GM18499 (cell line): Measurements from ENCODE around the gene MICAL1.
"Not testable (repeated sequence)": the region's sequence is repeated elsewhere in the genome, so short reads cannot be mapped to it uniquely, and the experiment has no call there.

Experiments used
- ATAC-seq: cut with Tn5 transposase; IDR thresholded peaks from one replicate; pipeline ENCODE4 v1.9.1; 2021; ENCODE audit warnings: moderate number of reproducible peaks; ENCODE audit not compliant: insufficient read depth, unreplicated experiment

MICAL1 gene

DNA sequence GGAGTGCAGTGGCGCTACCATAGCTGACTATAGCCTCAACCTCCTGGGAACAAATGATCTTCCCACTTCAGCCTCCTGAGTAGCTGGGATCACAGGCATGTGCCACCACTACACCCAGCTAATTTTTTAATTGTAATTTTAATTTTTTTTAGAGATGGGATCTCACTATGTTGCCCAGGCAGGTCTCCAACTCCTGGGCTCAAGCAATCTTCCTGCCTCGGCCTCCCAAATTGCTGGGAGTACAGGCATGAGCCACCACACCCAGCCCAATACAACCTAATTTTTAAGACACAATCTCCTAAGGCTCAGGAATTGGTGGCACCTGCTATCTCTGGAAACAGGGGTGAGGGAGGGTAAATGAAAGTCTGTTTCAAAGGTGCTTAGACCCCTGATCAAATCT is 21.6 kb upstream of the MICAL1 start:
- no peak for ATAC-seq

DNA sequence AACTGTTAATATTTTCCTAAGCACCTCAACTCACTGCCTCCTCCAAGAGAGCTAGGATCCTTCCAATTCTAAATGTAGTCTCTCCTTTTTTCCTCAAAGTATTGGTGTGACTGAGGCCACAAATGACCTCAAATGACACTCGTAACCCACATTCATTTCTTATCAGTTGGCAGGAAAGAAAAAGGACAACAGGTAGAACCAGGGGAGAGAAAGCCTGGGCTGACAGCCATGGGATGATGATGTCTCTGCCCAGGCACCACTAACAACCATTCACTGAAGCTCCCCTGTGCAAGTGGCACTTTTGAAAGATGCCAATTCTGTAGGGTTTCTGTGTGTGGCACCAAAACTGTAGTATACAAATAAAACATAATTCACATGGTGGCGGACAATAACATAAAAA is 20.1 kb upstream of the MICAL1 start:
- ATAC-seq: no peak

DNA sequence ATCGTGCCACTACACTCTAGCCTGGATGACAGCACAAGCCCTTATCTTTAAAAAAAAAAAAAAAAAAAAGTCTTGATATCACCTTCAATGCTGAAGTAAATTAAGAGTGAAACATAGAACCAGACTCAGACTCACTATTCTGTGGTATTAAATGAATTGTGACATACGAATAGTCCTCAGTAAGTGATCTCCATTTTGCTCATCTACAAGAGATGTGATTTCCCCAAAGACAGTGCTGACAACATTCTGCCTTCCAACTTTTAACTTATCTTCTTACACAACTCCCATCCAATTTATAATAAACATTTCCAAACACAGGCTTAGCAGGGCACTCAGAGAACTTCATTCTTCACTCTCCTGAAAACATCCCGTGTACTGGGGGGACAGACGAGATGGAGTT is 19.4 kb upstream of the MICAL1 start:
- ATAC-seq: no peak

DNA sequence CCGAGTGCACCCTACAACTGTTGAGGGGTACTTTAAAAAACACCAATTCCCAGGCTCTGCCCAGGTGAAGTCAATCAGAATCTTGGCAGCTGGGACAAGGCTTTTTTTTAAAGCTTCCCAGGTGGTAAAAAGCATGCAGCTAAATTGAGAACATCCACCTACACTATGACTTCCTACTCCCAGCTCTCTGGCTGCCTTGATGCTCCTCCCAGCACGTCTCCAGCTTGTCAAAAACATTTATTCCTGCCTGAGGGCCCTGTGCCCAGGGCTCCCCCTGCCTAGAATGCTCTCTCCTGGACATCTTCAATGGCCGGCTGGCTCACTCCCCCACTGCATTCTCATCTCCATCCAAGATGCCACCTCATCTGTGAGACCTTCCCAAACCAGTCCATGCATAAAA is 17.5 kb upstream of the MICAL1 start:
- no peak for ATAC-seq

DNA sequence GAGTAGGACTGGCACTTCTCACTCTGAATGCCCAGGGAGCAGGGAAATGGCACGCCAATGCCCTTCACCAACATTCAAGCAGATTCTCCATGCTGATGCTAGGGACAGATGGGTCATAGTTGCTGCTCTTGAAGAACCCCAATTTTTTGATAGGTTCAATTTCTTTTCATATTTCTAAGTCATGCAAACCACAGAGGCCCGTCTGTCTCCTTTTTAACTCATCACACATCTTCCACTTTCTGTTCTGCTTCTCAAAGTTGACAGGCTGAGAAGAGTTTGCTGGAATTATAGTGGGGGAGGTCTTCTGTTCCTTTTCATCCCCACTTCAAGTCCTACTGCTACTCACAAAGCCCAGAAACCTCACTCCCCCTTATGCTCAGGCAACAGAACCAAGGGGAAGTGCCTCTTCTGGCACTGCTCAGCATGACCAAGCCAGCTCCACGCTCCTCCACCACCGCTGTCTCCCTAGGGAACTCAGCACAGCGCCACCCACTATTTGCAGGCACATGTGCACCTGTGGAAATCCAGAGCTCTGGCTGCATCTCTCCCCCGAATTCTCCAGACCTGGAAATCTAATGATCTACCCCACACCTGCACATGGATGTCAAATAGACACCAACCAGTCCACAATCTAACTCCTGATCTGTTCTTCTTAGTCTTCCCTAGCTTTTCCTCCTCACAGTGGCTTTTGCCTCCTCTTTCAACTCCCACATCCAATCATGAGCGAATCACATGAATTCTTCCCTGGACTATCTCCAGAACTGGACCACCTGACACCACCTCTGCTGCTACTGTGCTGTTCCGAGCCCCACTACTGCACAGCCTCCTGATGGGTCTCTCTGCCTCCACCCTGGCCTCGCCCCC is 16.8 kb upstream of the MICAL1 start:
- ATAC-seq: no peak

DNA sequence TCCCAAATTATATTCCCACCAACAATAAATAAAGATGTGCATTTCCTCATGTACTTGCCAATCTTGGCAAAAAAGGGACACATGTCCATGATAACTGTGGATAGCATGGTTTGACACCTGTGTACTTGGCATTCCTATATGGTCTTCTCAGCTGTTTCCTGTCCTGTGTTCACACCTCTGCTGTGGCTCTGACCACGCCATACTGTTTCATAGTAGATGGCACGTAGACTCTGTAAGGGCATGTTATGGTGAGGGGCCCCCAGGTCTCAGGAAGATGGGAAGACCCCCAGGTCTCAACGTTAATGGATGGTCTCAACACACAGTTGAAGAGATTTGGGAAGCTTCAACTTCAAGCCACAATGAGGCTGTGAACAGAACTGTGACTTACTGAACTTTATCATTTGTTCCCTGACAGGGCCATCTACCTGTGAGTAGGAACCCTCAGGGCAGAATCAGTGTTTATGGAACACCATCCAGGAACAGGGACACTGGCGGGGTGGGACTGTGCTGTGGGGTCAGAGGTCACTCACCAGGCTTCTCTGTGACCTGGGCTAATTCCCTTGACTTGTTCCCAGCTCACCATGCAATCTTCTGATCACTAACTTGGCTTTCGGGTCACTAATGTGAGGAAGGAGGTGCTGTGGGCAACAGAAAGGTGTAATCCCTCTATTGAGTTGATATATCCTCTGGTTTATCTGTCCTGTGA is 15.7 kb upstream of the MICAL1 start:
- no peak for ATAC-seq

DNA sequence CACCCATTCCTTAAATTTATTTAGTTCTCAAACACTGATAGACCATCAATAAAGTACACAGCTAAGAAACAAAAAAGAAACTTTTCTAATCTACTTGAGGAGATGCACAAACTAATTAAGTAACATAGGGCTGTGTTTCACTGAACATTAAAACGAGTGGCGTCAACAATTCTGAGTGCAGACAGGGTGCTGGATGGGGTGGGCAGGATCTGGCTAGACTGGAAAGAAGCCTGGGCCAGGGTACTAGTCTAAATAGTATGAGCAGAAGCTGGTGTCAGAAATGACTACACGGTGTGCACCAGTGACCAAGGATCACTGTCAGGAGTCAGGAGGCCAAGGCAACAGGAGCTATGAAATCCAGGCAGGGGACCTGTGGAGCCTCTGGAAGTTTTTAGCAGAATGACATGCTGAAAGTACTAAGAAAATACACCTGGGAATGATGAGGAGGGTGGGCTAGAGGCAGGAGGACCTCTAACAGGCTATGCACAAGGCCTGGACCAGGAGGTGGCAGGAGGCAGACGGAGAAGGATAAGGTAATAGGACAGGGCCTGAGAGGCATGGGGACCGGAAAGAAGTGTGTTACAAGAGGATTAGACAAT is 14.1 kb upstream of the MICAL1 start:
- no peak for ATAC-seq

DNA sequence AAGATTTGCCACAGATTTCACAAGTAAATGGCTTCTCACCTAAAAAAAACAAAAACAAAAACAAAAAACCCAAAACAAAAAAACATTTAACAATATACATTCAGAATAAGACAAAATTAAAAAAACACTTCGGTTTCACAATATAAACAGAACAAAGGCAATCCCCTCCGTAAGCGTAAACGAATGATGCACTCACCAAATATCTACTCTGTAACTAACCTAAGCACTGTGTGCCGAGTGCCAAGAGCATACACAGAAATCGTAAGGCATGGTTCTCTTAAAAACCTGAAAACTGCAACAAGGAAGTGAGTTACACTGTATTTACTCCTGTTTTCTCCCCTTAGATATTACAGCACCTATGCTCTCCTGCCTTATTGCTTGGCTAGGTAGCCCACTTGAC is 12.1 kb upstream of the MICAL1 start:
- no peak for ATAC-seq

DNA sequence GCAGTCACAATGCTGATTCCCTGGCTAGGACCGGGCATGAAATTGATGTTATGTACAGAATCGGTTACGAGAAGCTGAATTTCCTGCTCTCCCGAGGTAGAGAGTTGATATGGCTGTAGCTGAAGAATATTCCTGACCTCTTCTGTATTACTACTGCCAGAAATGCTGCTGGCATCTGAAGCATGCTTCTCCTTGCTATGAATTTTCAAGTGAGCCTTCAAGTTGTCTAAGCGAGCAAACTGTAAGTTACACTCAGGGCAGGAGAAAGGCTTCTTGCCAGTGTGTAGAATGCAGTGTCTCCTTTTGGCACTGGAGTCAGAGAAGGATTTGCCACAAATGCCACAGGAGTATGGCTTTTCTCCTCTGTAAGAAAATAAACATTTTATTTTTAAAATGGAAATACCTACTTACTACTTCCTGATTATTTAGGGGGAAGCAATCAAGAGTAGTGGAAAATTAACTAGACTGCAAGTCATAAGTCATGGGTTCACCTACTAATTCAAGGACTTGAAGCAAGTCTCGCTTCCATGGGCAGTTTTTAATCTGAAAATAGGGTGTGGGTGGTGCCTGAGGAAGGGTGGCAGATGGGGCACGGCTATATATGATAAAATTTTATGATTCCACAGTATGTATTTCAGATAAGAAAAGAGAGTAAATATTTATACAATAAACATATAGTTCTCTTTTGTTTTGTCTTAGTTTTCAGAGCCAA is 10.8 kb upstream of the MICAL1 start:
- ATAC-seq: no peak

DNA sequence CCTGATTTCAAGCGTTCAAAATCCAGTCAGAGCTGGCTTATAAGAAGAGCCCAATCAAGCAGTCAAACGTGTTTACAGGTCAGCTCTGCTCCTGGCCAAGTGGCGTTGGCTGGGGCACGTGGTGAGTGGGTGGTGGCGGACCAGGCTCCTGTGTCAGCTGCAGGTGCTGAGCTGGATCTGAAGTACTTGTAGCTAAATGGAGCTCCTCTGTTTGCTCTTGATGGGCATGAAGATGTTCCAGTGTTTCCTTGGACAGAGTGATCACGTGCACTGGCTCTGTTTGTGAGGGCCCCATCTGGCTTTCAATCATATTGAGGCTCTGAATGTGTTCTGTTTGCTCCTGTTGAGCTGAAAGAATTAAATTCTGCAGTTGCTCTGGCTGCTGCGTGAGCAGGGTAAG is 10.2 kb upstream of the MICAL1 start:
- no peak for ATAC-seq

DNA sequence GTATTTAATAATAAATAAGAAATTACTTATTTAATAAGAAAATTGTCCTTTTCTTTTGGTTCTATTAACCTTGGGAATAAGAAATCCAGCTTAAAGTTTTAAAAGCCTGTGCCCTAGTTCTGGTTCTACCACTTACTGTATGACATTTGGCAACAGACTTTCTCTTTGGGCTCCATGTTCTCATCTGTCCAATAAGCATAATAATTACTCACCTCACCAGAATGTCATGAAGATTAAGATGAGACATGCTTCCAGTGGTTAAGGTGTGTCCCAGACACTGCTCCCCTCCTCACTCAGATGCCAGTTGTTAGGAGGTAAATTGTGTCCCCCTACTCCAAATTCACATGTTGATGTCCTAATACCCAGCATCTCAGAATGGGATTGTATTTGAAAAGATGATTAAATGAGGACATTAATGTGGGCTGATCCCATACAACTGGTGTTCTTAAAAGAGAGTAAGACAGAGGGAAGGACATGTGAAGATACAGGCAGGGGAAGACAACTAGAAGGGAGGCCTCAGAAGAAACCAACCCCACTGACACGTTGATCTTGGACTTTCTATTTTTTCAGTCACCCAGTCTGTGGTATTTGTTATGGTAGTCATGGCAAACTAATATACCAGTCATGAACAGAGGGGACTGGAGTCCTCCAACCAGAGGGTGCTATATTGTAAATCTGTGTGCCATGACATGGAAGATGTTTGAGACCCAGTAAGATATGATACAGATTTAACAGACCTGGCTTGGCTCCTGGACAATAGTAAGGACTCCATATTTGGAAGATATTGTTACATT is 6.4 kb upstream of the MICAL1 start:
- ATAC-seq: no peak

DNA sequence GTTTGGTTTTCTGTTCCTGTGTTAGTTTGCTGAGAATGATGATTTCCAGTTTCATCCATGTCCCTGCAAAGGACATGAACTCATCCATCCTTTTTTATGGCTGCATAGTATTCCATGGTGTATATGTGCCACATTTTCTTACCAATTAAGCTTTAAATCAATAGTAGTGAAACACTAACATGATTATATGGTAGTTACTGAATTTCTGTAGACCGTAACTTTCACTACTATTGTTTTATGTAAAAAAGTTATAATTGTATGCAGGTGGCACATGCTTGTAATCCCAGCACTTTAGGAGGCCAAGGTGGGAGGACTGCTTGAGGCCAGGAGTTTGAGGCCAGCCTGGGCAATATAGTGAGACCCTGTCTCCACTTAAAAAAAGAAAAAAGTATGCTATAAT is 5.6 kb upstream of the MICAL1 start:
- not testable (repeated sequence) for ATAC-seq

DNA sequence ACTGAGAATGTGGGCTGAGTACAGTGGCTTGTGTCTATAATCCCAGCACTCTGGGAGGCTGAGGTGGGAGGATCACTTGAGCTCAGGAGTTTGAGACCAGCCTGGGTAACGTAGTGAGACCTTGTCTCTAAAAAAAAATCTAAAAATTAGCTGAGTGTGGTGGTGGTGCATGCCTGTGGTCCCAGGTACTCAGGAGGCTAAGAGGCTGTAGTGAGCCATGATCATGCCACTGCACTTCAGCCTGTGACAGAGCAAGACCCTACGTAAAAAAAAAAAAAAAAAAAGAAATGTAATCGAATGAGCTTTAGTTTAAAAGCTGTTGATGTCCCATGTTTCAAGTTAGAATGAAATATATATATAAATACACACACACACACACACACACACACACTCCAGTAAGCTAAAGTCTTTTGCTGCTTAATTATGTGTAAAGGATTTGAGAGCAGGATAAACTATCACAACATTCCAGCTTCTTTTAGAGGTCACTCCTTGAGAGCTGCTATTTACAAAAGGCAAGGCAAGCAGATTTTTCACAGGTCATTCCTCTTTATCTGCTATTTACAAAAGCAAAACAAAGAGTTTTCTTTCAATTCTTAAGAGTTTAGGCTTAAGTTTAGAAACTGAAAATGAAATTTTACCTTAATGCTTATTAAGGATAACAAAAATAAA is 4.7 kb upstream of the MICAL1 start:
- no peak for ATAC-seq

DNA sequence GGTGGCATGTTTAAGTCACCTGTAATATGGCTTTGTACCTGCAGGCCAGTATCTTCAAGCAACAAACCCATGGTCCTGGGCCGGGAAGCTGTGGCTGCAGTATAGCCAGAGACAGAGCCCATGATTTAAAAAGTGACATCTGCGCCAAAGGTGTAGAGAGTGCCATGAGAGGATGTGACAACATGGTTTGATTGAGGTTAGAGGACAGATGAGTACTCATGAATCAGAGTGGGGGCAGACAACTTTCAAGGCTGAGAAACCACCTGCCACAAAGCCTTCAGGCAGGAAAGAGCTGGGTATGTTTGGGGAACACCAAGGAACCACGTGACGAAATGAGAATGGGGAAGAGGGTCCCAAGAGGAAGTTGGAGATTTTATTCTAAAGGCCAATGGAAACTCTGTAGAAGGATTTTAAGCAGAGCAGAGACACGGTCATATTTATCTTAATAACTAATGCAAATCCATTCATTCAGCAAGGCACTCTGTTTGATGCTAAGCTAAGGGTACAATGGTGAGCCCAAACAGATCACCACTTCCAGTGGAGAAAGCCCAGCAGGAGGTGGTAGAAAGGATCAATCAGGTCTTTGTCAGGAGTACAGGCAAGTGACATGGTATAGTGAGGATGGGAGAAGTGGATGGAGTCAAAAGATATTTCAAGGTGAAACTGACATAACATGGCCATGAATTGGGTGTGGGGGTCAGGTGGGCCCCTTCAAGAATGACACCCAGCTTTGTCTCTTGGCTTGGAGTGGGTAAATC is 3.4 kb upstream of the MICAL1 start:
- ATAC-seq: no peak

DNA sequence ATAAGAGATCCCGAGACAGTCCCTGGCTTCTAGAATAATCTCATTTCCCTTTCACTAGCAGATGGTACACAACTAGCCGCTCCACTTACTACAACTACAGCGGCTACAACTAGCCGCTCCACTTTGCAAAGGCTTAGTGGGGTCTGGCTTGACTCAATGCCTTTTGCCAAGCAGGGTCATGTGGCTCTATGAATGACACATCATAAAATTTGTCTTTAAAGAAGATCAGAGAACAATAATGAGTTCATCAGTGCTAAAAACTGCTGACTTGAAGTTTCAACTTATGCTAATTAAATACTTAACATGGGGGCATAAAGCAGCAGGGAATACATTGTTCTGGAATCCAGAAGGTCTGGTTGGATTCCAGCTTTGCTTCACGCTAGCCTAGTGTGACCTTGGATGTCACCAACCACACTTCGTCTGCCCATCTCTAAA is 2.0 kb upstream of the MICAL1 start:
- ATAC-seq: no peak

DNA sequence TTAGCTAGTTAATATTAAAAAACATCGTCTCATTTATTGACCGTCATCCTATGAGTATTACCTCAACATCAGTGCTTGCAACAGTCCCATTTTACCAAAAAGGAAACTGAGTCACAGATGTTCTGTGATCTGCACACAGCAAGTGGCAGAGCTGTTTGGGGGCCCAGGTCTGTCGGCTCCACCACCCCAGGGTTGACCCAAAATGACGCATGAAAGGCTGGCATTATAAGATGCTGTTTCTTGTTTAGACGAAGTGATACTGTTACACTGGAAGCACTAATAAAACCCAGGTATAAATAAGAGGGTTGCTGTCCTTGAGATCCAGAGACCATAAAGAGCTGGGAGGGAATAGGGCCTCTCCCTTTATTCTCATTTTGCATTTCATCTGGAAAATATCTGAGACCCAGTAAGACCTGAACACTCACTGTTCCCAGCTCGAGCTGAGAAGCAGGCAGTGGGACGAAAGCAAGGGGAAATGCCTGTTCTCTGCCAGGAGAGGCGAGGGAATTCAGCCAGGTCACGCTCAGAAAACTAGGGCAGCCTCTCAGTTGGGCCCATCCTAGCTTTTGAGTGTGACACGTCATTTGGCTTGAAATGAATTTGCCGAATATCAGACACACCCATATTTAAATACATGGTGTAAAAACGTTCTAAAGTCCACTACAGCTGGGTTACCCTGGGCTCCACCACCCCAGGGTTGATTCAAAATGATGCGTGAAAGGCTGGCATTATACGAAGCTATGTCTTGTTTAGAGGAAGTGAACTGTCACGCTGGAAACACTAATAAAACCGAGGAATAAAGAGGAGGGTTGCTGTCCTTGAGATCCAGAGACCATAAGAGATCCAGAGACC is 1.4 kb upstream of the MICAL1 start:
- ATAC-seq: no peak

DNA sequence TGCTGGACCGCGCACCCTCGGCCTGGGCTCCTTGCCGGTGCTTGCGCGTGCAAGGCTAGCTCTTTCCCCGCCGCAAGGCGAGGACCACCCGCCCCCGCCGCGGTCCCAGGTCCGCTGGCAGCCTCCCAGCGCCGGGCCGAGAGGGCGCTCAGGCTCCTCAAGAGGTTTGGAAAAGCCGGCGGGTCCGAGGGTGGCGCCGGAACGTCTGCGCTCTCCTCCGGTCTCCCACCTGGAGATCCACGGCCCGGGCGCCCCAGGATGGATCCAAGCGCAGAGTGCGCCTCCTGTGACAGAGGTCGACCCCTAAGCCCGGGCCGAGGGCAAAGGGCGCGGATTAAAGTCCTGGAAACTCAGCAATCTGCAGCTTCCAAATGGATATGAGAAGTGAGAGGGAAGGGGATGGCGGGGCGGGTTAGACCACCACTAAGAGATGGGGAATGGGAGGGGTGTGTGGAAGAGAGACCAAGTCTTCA is 575 bp upstream of the MICAL1 start:
- no peak for ATAC-seq
